GM12865 (cell line): ENCODE data around the gene AKAP12.

Experiments used
- DNase-seq: peaks from one replicate; pipeline ENCODE4 v3.0.0; 2010; ENCODE audit warnings: low read depth
- H3K4me3 ChIP-seq: 2 replicates; pipeline ENCODE4 v1.5.1; 2011; ENCODE audit warnings: mild to moderate bottlenecking, low read depth, low read length, control low read depth
- TF ChIP-seq, protein P1 (sequence below): IDR thresholded peaks from 2 replicates; pipeline ENCODE4 v1.5.1; 2011; ENCODE audit warnings: low read length, control low read depth, low read depth, inconsistent platforms; ENCODE audit not compliant: insufficient read depth; ENCODE audit errors: missing control alignments

The AKAP12 gene

DNA sequence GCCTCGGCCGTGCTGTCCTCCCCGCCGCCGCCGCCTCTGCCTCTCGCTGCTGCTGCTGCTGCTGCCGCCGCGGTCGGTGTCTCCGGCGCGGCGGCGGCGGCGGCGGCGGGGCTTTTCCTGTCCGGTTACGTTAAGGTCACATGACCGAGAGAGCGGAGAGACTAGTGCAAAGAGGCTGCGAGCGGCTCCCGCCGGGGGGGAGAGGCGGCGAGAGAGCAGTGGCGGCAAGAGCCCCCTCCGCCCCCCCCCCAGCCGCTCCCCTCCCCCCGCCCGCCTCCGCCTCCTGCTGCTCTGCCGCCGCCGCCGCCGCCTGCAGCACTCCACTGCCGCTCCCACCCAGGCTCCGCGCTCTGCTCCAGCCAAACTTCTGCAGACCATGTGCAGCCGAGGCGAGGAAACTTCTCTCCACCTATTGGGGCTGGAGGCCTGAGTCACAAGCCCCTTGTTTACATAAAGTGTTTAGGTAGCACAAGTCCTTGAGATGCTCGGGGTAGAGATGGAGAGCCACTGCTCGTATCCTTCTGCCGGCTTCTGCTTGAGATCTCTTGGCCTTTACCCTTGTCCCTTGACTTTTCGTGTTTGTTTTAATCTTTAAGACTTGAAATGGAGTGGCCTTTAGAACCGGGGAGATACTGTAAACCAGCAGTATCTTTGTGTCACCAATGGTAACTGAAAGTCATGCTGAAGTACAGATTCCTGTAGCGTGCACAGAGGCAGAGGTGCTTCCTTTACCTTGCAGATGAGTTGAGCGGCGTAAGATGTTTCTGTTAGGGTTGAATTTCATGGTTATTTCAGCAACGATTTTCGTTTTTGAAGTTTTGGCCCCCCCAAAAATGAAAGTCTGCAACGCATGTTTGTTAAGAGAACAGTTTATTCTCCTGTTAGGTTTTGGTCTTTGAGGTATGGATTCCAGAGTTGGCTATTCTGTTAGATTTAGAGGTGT, 152.0 kb downstream of the AKAP12 start, which contains the start of gene ZBTB2:
ZBTB2 (minus strand) TSS at position 89 of the 943 bp plus-strand sequence. CDS start 17,922 bp downstream, outside the sequence.
- H3K4me3 ChIP-seq = peak within 1 kb of the TSS; percentile 91
- peak; percentile 80 for DNase-seq
- TF ChIP-seq, protein P1, sequence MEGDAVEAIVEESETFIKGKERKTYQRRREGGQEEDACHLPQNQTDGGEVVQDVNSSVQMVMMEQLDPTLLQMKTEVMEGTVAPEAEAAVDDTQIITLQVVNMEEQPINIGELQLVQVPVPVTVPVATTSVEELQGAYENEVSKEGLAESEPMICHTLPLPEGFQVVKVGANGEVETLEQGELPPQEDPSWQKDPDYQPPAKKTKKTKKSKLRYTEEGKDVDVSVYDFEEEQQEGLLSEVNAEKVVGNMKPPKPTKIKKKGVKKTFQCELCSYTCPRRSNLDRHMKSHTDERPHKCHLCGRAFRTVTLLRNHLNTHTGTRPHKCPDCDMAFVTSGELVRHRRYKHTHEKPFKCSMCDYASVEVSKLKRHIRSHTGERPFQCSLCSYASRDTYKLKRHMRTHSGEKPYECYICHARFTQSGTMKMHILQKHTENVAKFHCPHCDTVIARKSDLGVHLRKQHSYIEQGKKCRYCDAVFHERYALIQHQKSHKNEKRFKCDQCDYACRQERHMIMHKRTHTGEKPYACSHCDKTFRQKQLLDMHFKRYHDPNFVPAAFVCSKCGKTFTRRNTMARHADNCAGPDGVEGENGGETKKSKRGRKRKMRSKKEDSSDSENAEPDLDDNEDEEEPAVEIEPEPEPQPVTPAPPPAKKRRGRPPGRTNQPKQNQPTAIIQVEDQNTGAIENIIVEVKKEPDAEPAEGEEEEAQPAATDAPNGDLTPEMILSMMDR = no peak

DNA sequence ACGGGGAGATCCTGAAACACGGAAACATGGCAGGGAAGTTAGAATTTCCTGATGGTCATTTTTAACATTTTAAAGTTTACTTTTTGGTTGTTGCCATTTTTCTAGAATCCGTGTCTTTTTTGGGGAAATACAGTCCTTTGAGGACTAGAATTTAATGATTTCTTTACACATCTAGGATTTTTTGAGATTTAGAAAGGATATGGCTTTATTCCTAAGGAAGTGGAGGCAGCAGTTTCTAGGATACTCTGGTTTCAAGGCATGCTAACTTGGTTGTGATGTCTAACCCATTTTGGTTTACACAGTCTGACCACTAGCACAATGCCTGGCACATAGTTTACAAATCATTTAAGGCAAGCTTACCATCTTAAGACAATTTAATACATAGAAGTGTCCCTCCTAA, 152.7 kb downstream of the AKAP12 start:
- TF ChIP-seq, protein P1 = no peak
- no peak for DNase-seq

GRCh38 chr6:151393410-151393809, 153.6 kb downstream of the AKAP12 start:
- TF ChIP-seq, protein P1 = no peak
- DNase-seq = no peak
- peak overlapping the region; percentile 91 for H3K4me3 ChIP-seq

More for the DNA sequence above, 152.7 kb downstream of the AKAP12 start:
- peak overlapping the region; percentile 91 for H3K4me3 ChIP-seq

GRCh38 chr6:151399679-151400078, 159.9 kb downstream of the AKAP12 start:
- DNase-seq = no peak
- H3K4me3 ChIP-seq = no peak overlapping the region
- TF ChIP-seq, protein P1 = no peak

- no peak overlapping the region for H3K4me3 ChIP-seq
- TF ChIP-seq, protein P1 = no peak
- DNase-seq = no peak
Observed at GRCh38 chr6:151400473-151400872, 160.7 kb downstream of the AKAP12 start.

GRCh38 chr6:151402228-151402627, 162.5 kb downstream of the AKAP12 start:
- TF ChIP-seq, protein P1 = no peak
- H3K4me3 ChIP-seq = no peak overlapping the region
- no peak for DNase-seq
